ENCODE data around the gene VAT1.
A peak's percentile ranks its signal among the peaks of the same experiment; 100 is the strongest.

Gene VAT1

GRCh38 chr17:43021741-43022512 lies at the start of gene VAT1:
Gene VAT1, minus strand, starts transcription at chr17:43022385. Its CDS starts 63 bp downstream, at chr17:43022322.
- peaks cover 8% of the 10 kb centered on the region for H3K36me3 Mint-ChIP-seq (ENCODE audit: low read depth)

GRCh38 chr17:43070872-43071271 lies 48.7 kb upstream of the VAT1 start:
- Mint-ChIP-seq H3K9me3 (no peaks in the 10 kb centered on the region), H3K27ac (no peak overlapping the region), H3K4me1 (peaks cover 6% of the 10 kb centered on the region), H3K27me3 (ENCODE audit: low read depth, poor library complexity) (no peaks in the 10 kb centered on the region), H3K4me3 (no peak overlapping the region), H3K36me3 (ENCODE audit: low read depth) (peaks cover 39% of the 10 kb centered on the region)
- DNase-seq = no peak
- TF ChIP-seq CTCF (IDR thresholded peaks at IDR 0.05) = no peak

More at GRCh38 chr17:43021741-43022512, at the start of gene VAT1:
- no peak for TF ChIP-seq CTCF (IDR thresholded peaks at IDR 0.05)
- Mint-ChIP-seq H3K4me3 (peak within 1 kb of the TSS; percentile 95), H3K27ac (peak within 1 kb of the TSS; percentile 87), H3K27me3 (ENCODE audit: low read depth, poor library complexity) (no peaks in the 10 kb centered on the region), H3K9me3 (no peaks in the 10 kb centered on the region), H3K4me1 (peaks cover 56% of the 10 kb centered on the region)
- DNase-seq = peak; percentile 87

- DNase-seq = no peak
- TF ChIP-seq CTCF (IDR thresholded peaks at IDR 0.05) = no peak
- peaks cover 6% of the 10 kb centered on the region for H3K4me1 Mint-ChIP-seq
- H3K36me3 Mint-ChIP-seq (ENCODE audit: low read depth) = peaks cover 42% of the 10 kb centered on the region
- H3K27me3 Mint-ChIP-seq (ENCODE audit: low read depth, poor library complexity) = no peaks in the 10 kb centered on the region
- no peak overlapping the region for H3K4me3 Mint-ChIP-seq
- H3K9me3 Mint-ChIP-seq = no peaks in the 10 kb centered on the region
- H3K27ac Mint-ChIP-seq = no peak overlapping the region
Measured at GRCh38 chr17:43070257-43070656, 48.1 kb upstream of the VAT1 start.

GRCh38 chr17:43069368-43069898 lies 47.2 kb upstream of the VAT1 start:
- no peak for DNase-seq
- Mint-ChIP-seq H3K27ac (peak overlapping the region; percentile 73), H3K27me3 (ENCODE audit: low read depth, poor library complexity) (no peaks in the 10 kb centered on the region), H3K9me3 (no peaks in the 10 kb centered on the region), H3K36me3 (ENCODE audit: low read depth) (peaks cover 41% of the 10 kb centered on the region), H3K4me1 (peaks cover 6% of the 10 kb centered on the region), H3K4me3 (no peak overlapping the region)
- TF ChIP-seq CTCF (IDR thresholded peaks at IDR 0.05) = no peak

GRCh38 chr17:43068570-43069367 lies 46.6 kb upstream of the VAT1 start:
- no peak for TF ChIP-seq CTCF (IDR thresholded peaks at IDR 0.05)

More at GRCh38 chr17:43068570-43069367, 46.6 kb upstream of the VAT1 start:
- H3K4me3 Mint-ChIP-seq = no peak overlapping the region
- peaks cover 6% of the 10 kb centered on the region for H3K4me1 Mint-ChIP-seq
- H3K27ac Mint-ChIP-seq = peak overlapping the region; percentile 73
- no peak for DNase-seq
- no peaks in the 10 kb centered on the region for H3K9me3 Mint-ChIP-seq
- H3K36me3 Mint-ChIP-seq (ENCODE audit: low read depth) = peaks cover 36% of the 10 kb centered on the region
- H3K27me3 Mint-ChIP-seq (ENCODE audit: low read depth, poor library complexity) = no peaks in the 10 kb centered on the region
